ENCODE data around the gene TSGA10.

- TF ChIP-seq TAF1 (IDR thresholded peaks at IDR 0.05; ENCODE audit: low read depth) (no peak), YY1 (IDR thresholded peaks at IDR 0.05; ENCODE audit: low read depth) (no peak), ZBTB7A (IDR thresholded peaks at IDR 0.05; ENCODE audit: low read depth) (no peak), TEAD4 (IDR thresholded peaks at IDR 0.05) (no peak), RAD21 (IDR thresholded peaks at IDR 0.05; ENCODE audit: low read depth) (no peak), TCF12 (IDR thresholded peaks at IDR 0.05; ENCODE audit: low read depth) (no peak), EP300 (IDR thresholded peaks at IDR 0.05; ENCODE audit: borderline replicate concordance) (no peak), EGR1 (IDR thresholded peaks at IDR 0.05) (no peak), REST (IDR thresholded peaks at IDR 0.05; ENCODE audit: low read depth) (no peak), NFIC (IDR thresholded peaks at IDR 0.05) (no peak), FOXM1 (IDR thresholded peaks at IDR 0.05; ENCODE audit: borderline replicate concordance, low read depth) (no peak), MAX (IDR thresholded peaks at IDR 0.05) (no peak), CEBPB (IDR thresholded peaks at IDR 0.05) (no peak)
- TF ChIP-seq, protein P1, sequence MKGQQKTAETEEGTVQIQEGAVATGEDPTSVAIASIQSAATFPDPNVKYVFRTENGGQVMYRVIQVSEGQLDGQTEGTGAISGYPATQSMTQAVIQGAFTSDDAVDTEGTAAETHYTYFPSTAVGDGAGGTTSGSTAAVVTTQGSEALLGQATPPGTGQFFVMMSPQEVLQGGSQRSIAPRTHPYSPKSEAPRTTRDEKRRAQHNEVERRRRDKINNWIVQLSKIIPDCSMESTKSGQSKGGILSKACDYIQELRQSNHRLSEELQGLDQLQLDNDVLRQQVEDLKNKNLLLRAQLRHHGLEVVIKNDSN (IDR thresholded peaks at IDR 0.05), result no peak
Measured at GRCh38 chr2:99153921-99154604, 679 bp downstream of the TSGA10 start.
